HG02588 (cell line): ENCODE measurements around the gene ATXN7L3.

ENCODE experiments used
- ATAC-seq: cut with Tn5 transposase; IDR thresholded peaks from one replicate; pipeline ENCODE4 v1.9.1; 2021; ENCODE audit warnings: mild to moderate bottlenecking, moderate library complexity; ENCODE audit not compliant: unreplicated experiment

Gene ATXN7L3

GRCh38 chr17:44218344-44219107, 18.8 kb upstream of the ATXN7L3 start:
- ATAC-seq = peak; percentile 27

- no peak for ATAC-seq
Observed at GRCh38 chr17:44217738-44218343, 18.2 kb upstream of the ATXN7L3 start.

- ATAC-seq = no peak
Observed at GRCh38 chr17:44216694-44217093, 17.0 kb upstream of the ATXN7L3 start.

- no peak for ATAC-seq
Observed at GRCh38 chr17:44216173-44216572, 16.5 kb upstream of the ATXN7L3 start.

GRCh38 chr17:44214896-44215295, 15.2 kb upstream of the ATXN7L3 start:
- no peak for ATAC-seq

- ATAC-seq = no peak
Observed at GRCh38 chr17:44214230-44214494, 14.5 kb upstream of the ATXN7L3 start.

GRCh38 chr17:44213403-44214229, 13.9 kb upstream of the ATXN7L3 start:
- no peak for ATAC-seq

GRCh38 chr17:44212507-44213402, 13.1 kb upstream of the ATXN7L3 start:
- no peak for ATAC-seq

GRCh38 chr17:44211281-44212265, 11.9 kb upstream of the ATXN7L3 start:
- no peak for ATAC-seq

- ATAC-seq = peak; percentile 83
Observed at GRCh38 chr17:44210342-44211192, 10.9 kb upstream of the ATXN7L3 start.

GRCh38 chr17:44209786-44210341, 10.2 kb upstream of the ATXN7L3 start:
- peak; percentile 19 for ATAC-seq

GRCh38 chr17:44207743-44208142, 8.1 kb upstream of the ATXN7L3 start:
- no peak for ATAC-seq

- no peak for ATAC-seq
Observed at GRCh38 chr17:44207319-44207718, 7.6 kb upstream of the ATXN7L3 start.

- no peak for ATAC-seq
Observed at GRCh38 chr17:44206825-44207155, 7.1 kb upstream of the ATXN7L3 start.

GRCh38 chr17:44205962-44206824, 6.5 kb upstream of the ATXN7L3 start:
- no peak for ATAC-seq

GRCh38 chr17:44204441-44204882, 4.8 kb upstream of the ATXN7L3 start:
- ATAC-seq = no peak

GRCh38 chr17:44203731-44204440, 4.2 kb upstream of the ATXN7L3 start:
- no peak for ATAC-seq
